ENCODE data around the gene GSKIP. TPM values are rescaled to one million over a fixed set of nuclear protein-coding genes. Genes with fewer than 3 reads are reported as not detected.

Gene GSKIP
- total RNA-seq, 1 donor from 2014 or later = 73.0 TPM

DNA sequence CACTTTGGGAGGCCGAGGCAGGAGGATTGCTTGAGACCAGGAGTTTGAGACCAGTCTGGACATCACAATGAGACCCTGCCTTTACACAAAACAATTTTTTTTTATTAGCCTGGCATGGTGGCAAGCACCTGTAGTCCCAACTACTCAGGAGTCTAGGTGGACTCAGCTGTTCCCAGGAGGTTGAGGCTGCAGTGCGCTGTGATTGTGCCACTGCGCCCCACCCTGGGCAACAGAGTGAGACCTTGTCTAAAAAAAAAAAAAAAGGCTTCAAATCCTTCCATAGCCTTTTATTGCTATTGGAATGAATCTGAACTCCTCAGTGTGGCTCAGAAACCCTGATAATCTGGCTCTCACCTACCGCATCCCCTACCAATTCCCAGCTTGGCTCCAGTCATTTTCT is 54.7 kb downstream of the GSKIP start:
- no peak for DNase-seq

DNA sequence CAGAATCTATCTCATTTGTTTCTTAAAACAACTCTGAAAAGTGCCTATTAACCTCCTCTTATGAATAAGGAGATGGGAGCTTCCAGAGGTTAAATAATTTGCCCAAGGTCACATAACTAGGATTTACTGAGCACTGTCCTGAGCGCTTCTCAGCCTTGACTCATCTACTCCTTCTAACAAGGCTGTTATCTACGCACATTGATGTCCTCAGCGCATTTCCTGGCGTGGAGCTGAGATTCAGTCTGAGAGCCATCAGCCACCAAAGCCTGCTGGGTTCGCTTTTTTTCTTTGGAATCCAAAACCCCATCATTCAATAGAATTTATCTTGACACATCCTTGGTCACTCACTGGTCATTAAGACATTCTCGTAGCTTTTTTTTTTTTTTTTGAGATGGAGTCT is 57.9 kb downstream of the GSKIP start:
- DNase-seq = no peak

DNA sequence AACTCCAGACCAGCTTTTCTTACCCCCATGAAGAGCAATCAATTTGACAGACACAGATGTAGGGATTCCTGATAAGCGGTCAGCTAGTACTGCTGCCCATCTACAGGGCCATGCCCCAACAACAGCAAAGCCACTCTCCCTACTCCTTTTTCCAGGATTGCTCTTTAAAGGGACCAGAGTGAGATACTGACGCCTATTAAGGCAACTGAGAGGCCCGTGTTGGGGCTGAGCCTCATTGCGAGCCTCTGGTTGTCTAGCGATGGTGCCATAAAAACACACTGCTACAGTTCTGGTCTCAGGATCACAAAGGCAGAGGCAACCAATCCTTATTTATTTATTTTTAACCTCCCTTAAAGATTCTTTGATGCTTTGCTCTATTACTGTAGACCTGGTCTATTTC is 59.7 kb downstream of the GSKIP start:
- DNase-seq = no peak

DNA sequence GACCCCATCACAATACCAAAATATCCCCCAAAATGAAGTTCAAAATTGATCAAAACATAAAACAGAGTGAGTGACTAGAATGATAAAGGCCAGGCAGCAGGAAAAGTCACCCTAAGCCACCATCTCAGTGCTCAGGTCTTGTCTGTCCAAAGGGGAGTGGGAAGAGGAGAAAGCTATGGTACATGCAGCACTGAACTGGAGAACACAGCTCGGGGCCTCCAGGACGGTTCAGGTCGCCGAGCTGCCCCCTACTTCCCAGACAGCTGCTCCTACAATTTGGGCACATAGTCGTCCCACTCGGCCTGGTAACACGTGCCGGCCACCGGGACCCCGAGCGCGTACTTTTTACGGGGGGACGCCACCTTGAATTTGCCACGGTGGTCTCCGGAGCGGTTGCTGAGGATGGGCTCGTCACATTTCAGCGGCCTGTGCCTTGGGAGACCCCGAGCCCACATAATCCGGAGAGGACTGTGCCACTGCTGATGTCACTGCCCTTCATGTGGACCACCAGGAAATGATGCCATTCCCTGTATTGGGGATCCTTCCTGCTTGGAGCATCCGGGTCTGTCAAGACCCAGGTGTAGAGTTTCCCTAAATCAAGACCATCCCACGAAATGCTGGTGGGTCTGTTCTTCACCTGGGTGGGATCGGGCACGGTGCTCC is 60.3 kb downstream of the GSKIP start:
- DNase-seq = no peak

DNA sequence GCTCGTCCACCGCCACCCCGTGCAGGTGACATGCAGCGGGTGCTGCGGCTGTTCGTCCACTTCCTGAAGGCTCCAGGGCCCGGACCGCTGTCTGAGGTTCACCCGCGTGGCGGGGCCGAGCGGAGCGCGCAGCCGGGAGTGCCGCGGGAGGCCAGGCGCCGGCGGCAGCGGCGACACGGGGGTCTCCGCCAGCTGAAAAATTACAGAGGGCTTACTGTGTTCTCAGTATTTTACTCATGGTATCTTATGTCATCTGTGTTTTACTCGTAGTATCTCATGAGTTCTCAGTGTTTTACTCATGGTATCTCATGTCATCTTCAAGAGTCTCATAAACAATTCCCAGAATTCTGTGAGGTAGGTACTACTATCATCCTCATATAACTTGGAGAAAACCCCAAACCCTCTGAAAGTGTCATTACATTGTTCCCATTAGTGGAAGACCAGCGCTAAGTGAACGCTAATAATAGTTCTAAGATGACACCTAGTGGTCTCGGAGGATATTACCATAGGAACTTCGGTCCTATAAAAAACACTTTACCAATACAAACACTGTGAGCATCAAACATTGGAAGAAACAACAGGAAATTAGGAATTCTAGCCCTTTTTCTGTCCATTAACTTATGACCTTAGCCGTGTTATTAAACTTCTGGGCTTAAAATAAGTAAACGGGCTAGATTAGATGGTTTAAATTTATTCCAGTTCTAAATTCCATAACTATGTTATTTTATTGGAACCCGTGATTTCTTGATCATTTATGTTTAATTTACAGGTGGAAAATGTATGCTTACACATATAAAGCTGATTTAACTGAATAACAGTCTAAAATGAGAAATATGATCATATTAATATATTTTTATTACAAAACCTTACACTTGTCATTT is 61.0 kb downstream of the GSKIP start:
- peak; percentile 86 for DNase-seq

DNA sequence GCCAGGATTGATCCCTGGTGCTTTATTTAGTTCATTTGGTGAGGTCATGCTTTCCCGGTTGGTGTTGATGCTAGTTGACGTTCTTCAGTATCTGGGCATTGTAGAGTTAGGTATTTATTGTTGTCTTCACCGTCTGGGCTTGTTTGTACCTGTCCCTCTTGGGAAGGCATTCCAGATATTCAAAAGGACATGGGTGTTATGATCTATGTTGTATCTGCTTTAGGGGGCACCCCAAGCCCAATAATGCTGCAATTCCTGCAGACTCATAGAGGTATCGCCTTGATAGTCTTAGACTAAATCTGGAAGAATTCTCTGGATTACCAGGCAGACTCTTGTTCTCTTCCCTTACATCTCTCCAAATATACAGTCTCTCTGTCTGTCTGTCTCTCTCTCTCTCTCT is 70.7 kb downstream of the GSKIP start:
- no peak for DNase-seq

Other genes with a start within 250 kb of the GSKIP start
- gene BDKRB2, start 158.7 kb upstream of the GSKIP start, total RNA-seq = 0.05 and 0.34 TPM in 2 replicates
- not detected in 2 replicates for gene BDKRB1, start 107.3 kb upstream of the GSKIP start, total RNA-seq
- gene ATG2B, start 185 bp upstream of the GSKIP start, total RNA-seq = 20.1 and 22.5 TPM in 2 replicates
- 2.4 and 5.4 TPM in 2 replicates for gene AK7, start 28.6 kb downstream of the GSKIP start, total RNA-seq
- 87.3 and 151 TPM in 2 replicates for gene PAPOLA, start 138.9 kb downstream of the GSKIP start, total RNA-seq